CD14-positive monocyte (primary cell): ENCODE results near the gene USP48. TPM values are rescaled to one million over a fixed set of nuclear protein-coding genes. Genes with fewer than 3 reads are reported as not detected.
A peak's percentile ranks its signal among the peaks of the same experiment; 100 is the strongest.

Experiments used
- DNase-seq, 3 donors: peaks; one replicate each; pipeline ENCODE4 v3.0.0-alpha.2; 2011 to 2022
- H2AFZ ChIP-seq: 2 replicates; pipeline ENCODE4 v1.6.0; 2012; ENCODE audit warnings: mild to moderate bottlenecking, low read depth, low read length, inconsistent platforms; ENCODE audit not compliant: insufficient read depth, poor library complexity, severe bottlenecking
- H3K27ac ChIP-seq, 2 donors: 1 replicate in 1 of 2; 2 replicates in 1 of 2; pipeline ENCODE4 v1.5.1; 2012 to 2013; ENCODE audit warnings: low read length in 2 of 2, control low read depth in 1 of 2, inconsistent platforms in 1 of 2, low read depth in 1 of 2, mild to moderate bottlenecking in 1 of 2
- H3K27me3 ChIP-seq, 2 donors: one replicate each; pipeline versions ENCODE4 v1.6.0 to v1.6.1; 2011 to 2013; ENCODE audit warnings: low read length in 2 of 2; ENCODE audit not compliant: control insufficient read depth in 2 of 2, insufficient read depth in 2 of 2
- H3K36me3 ChIP-seq, 2 donors: replicated peaks in 1 of 2; 1 replicate in 1 of 2; 2 replicates in 1 of 2; pipeline versions ENCODE4 v1.5.1 to v1.6.1; 2012 to 2013; ENCODE audit warnings: low read length in 2 of 2, control low read depth in 1 of 2, inconsistent platforms in 1 of 2, mild to moderate bottlenecking in 1 of 2; ENCODE audit not compliant: insufficient read depth in 2 of 2, control insufficient read depth in 1 of 2
- H3K4me1 ChIP-seq, 2 donors: 1 replicate in 1 of 2; 2 replicates in 1 of 2; pipeline versions ENCODE4 v1.5.1 to v1.6.1; 2012 to 2013; ENCODE audit warnings: low read length in 2 of 2, control low read depth in 1 of 2, inconsistent platforms in 1 of 2, mild to moderate bottlenecking in 1 of 2, moderate library complexity in 1 of 2; ENCODE audit not compliant: insufficient read depth in 2 of 2, control insufficient read depth in 1 of 2
- H3K4me2 ChIP-seq: replicated peaks from 2 replicates; pipeline ENCODE3; 2012; ENCODE audit warnings: low read length, moderate library complexity, mild to moderate bottlenecking; ENCODE audit not compliant: poor library complexity, severe bottlenecking; ENCODE audit errors: extremely low read depth
- H3K4me3 ChIP-seq, 3 experiments: fragments of 200-600 bp in 1 of 3; sonication (generic) in 1 of 3; replicated peaks in 1 of 3; 1 replicate in 2 of 3; 2 replicates in 1 of 3; pipeline ENCODE4 v1.5.1; 2011 to 2013; ENCODE audit warnings: low read length in 3 of 3, mild to moderate bottlenecking in 3 of 3, control low read depth in 2 of 3, low read depth in 2 of 3, inconsistent platforms in 1 of 3, moderate library complexity in 1 of 3
- H3K79me2 ChIP-seq: 2 replicates; pipeline ENCODE4 v1.6.0; 2012; ENCODE audit warnings: mild to moderate bottlenecking, control low read depth, inconsistent platforms, low read length, moderate library complexity; ENCODE audit not compliant: insufficient read depth
- H3K9ac ChIP-seq: 2 replicates; pipeline ENCODE4 v1.6.0; 2017; ENCODE audit warnings: low read length, mild to moderate bottlenecking; ENCODE audit not compliant: insufficient read depth, poor library complexity, severe bottlenecking
- H3K9me3 ChIP-seq, 2 donors: replicated peaks in 1 of 2; 1 replicate in 1 of 2; 2 replicates in 1 of 2; pipeline versions ENCODE4 v1.5.1 to v1.6.1; 2012 to 2013; ENCODE audit warnings: low read length in 2 of 2, control low read depth in 1 of 2; ENCODE audit not compliant: control insufficient read depth in 1 of 2, insufficient read depth in 1 of 2
- H4K20me1 ChIP-seq: 2 replicates; pipeline ENCODE4 v1.6.0; 2012; ENCODE audit warnings: mild to moderate bottlenecking, low read length, control low read depth, moderate library complexity; ENCODE audit not compliant: insufficient read depth
- H3K27ac Mint-ChIP-seq, 7 donors: one replicate each; pipeline ENCODE4 v1.8.0; 2020; ENCODE audit warnings: mild to moderate bottlenecking in 7 of 7, mixed read lengths in 7 of 7, moderate library complexity in 6 of 7, inconsistent platforms in 2 of 7
- H3K27me3 Mint-ChIP-seq, 3 donors: one replicate each; pipeline ENCODE4 v1.8.0; 2021 to 2022; ENCODE audit warnings: low read depth in 3 of 3, mild to moderate bottlenecking in 3 of 3, mixed read lengths in 3 of 3, moderate library complexity in 3 of 3, inconsistent platforms in 1 of 3
- H3K36me3 Mint-ChIP-seq, 2 donors: one replicate each; pipeline ENCODE4 v1.8.0; 2020; ENCODE audit warnings: mixed read lengths in 2 of 2, inconsistent platforms in 1 of 2, mild to moderate bottlenecking in 1 of 2
- H3K4me1 Mint-ChIP-seq: one replicate; pipeline ENCODE4 v1.8.0; 2020; ENCODE audit warnings: mild to moderate bottlenecking, mixed read lengths
- H3K4me3 Mint-ChIP-seq, 2 donors: one replicate each; pipeline ENCODE4 v1.8.0; 2020; ENCODE audit warnings: mild to moderate bottlenecking in 2 of 2, mixed read lengths in 2 of 2, moderate library complexity in 1 of 2
- H3K9me3 Mint-ChIP-seq, 7 donors: one replicate each; pipeline ENCODE4 v1.8.0; 2020 to 2022; ENCODE audit warnings: mixed read lengths in 7 of 7, mild to moderate bottlenecking in 6 of 7, moderate library complexity in 6 of 7, inconsistent platforms in 2 of 7
- WGBS: methylation state at CpG from one replicate; pipeline ENCODE4 v1.1.5; 2013; ENCODE audit warnings: missing lambda C conversion rate; ENCODE audit not compliant: insufficient coverage; 5-methylcytosine and 5-hydroxymethylcytosine counted together
- intact Hi-C, 2 donors: fragments of 100-400 bp; cut with micrococcal nuclease; formaldehyde crosslinking; loops; one replicate each; pipeline versions ENCODE4 v1.15.0 to v1.15.1; 2023
- polyA plus RNA-seq, 3 donors: library from polyadenylated mRNA; depleted of rRNA in 1 of 3; unstranded in 2 of 3; stranded (reverse) in 1 of 3; fragments of 300-500 nt in 2 of 3; fragments of >200 nt in 1 of 3; fragmentation: Illumina TruSeq in 2 of 3; gene quantifications; 1 replicate in 2 of 3; 2 replicates in 1 of 3; pipeline ENCODE4 v1.2.3, GENCODE V29; 2012 to 2021
- TF ChIP-seq, protein P1 (sequence below): fragments of 200-600 bp; IDR thresholded peaks from one replicate; pipeline ENCODE4 v1.8.0; 2022; ENCODE audit warnings: antibody characterized with exemption, mild to moderate bottlenecking

Gene USP48
- polyA plus RNA-seq, 3 donors = 26.5 to 40.2 (median 34.3) TPM

DNA sequence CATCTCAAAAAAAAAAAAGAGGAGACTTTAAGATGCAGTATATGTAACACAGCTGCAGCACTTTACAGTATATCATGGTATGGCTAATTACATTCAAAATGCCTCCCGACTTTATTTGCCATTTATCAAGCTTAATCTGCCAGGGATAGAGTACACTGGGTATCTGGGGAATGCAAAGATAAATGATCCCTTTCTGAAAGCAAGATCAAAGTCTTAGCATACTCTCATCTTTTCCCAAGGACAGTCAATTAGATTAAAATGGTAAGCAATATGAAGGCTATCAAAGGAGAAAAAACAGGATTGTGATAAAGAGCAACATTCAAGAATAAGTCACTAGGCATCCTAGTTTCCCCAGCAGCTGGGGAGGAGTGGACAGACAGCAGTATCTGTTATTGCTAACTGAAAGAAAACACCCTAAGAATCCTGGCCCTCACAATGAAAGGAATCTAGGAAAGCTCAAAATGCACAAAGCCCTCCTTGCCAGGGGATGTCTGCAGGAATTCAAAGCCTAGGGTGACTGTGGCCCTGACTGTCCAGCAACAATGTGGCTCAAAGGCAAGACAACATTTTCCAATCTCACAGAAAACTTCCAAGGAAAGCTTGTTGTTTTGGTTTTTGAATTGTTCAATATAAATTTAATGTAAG is 57.1 kb downstream of the USP48 start:
- Histone ChIP-seq H3K9me3 (no peaks in the 10 kb centered on the region), H3K9ac (no peak overlapping the region), H3K27me3 (no peaks in the 10 kb centered on the region), H3K27ac (no peak overlapping the region), H3K36me3 (peaks cover 71 to 89% of the 10 kb centered on the region in 2 donors), H3K4me1 (peaks cover 3 to 13% of the 10 kb centered on the region in 2 donors), H3K4me2 (no peak overlapping the region), H4K20me1 (peaks cover 17% of the 10 kb centered on the region), H2AFZ (no peak overlapping the region), H3K79me2 (peaks cover 49% of the 10 kb centered on the region), H3K4me3 (no peak overlapping the region)
- intact Hi-C loops = no loop called here
- peaks cover 58 to 82% of the 10 kb centered on the region in 2 donors for H3K36me3 Mint-ChIP-seq
- peak overlapping the region in 5 of 7 donors; percentile 14 to 34 (median 24) for H3K27ac Mint-ChIP-seq
- no CpG with 5 or more reads among the region's 1 CpG for WGBS
- H3K27me3 Mint-ChIP-seq = no peaks in the 10 kb centered on the region
- no peaks in the 10 kb centered on the region for H3K9me3 Mint-ChIP-seq
- H3K4me3 Mint-ChIP-seq = no peak overlapping the region
- DNase-seq = no peak
- H3K4me1 Mint-ChIP-seq = peaks cover 20% of the 10 kb centered on the region
- TF ChIP-seq, protein P1, sequence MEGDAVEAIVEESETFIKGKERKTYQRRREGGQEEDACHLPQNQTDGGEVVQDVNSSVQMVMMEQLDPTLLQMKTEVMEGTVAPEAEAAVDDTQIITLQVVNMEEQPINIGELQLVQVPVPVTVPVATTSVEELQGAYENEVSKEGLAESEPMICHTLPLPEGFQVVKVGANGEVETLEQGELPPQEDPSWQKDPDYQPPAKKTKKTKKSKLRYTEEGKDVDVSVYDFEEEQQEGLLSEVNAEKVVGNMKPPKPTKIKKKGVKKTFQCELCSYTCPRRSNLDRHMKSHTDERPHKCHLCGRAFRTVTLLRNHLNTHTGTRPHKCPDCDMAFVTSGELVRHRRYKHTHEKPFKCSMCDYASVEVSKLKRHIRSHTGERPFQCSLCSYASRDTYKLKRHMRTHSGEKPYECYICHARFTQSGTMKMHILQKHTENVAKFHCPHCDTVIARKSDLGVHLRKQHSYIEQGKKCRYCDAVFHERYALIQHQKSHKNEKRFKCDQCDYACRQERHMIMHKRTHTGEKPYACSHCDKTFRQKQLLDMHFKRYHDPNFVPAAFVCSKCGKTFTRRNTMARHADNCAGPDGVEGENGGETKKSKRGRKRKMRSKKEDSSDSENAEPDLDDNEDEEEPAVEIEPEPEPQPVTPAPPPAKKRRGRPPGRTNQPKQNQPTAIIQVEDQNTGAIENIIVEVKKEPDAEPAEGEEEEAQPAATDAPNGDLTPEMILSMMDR = no peak

- Histone ChIP-seq H3K36me3 (peaks cover 79 to 93% of the 10 kb centered on the region in 2 donors), H3K9ac (no peak overlapping the region), H3K4me3 (no peak overlapping the region), H4K20me1 (peaks cover 19% of the 10 kb centered on the region), H2AFZ (no peak overlapping the region), H3K4me2 (no peak overlapping the region), H3K9me3 (no peaks in the 10 kb centered on the region), H3K27me3 (no peaks in the 10 kb centered on the region), H3K4me1 (peaks cover 3 to 13% of the 10 kb centered on the region in 2 donors), H3K27ac (no peak overlapping the region), H3K79me2 (peaks cover 58% of the 10 kb centered on the region)
- TF ChIP-seq, protein P1 = no peak
- Mint-ChIP-seq H3K27me3 (no peaks in the 10 kb centered on the region), H3K27ac (peak overlapping the region in 1 of 7 donors; percentile 52), H3K4me3 (no peak overlapping the region), H3K4me1 (peaks cover 20% of the 10 kb centered on the region), H3K36me3 (peaks cover 65 to 83% of the 10 kb centered on the region in 2 donors), H3K9me3 (no peaks in the 10 kb centered on the region)
- intact Hi-C loops = no loop called here
- no peak for DNase-seq
- WGBS = no CpG with 5 or more reads among the region's 3 CpGs
Measured at GRCh38 chr1:21724570-21724969, 58.4 kb downstream of the USP48 start.
